ENCODE results near the gene SGPP1. TPM values are rescaled to one million over a fixed set of nuclear protein-coding genes. Genes with fewer than 3 reads are reported as not detected.

Gene SGPP1
- total and polyA plus RNA-seq, 2 donors from 2014 or later: 20.9 to 24.0 TPM

DNA sequence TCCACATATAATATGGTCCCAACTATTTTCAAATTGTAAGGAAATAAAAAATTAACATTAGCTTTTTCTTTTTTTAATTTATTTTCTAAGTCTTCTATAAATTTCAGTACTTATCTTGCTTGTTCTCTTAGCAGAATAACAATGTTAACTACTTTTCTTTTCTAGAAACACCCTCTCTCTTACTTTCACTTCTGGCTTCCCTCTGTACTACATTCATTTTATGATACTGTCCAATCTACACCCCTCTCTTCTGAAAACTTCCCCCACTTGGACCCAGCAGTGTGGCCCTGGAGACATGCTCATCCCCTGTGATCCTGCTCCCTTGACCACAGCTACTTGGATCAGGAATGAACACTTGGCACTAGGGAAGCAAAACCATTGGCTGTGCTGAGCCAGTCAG, 15.7 kb downstream of the SGPP1 start:
- Histone ChIP-seq H3K36me3 (ENCODE audit: control insufficient read depth in 2 of 3, insufficient read depth in 3 of 3, low read length in 3 of 3) (no peaks in the 10 kb centered on the region), H3K27ac (ENCODE audit: low read depth in 2 of 2, low read length in 2 of 2) (no peak overlapping the region), H3K4me1 (ENCODE audit: control insufficient read depth in 2 of 3, insufficient read depth in 2 of 3, low read depth in 1 of 3, low read length in 3 of 3) (no peaks in the 10 kb centered on the region), H3K9ac (ENCODE audit: low read length in 3 of 3) (no peak overlapping the region), H3K4me3 (ENCODE audit: low read length in 3 of 3) (no peak overlapping the region), H3K27me3 (ENCODE audit: control insufficient read depth, insufficient read depth, low read length) (no peaks in the 10 kb centered on the region), H3K9me3 (ENCODE audit: control insufficient read depth in 2 of 3, insufficient read depth in 1 of 3, low read length in 3 of 3) (no peaks in the 10 kb centered on the region)
- intact Hi-C loops (cut with DNase I): no loop called here
- DNase-seq: no peak
- TF ChIP-seq, protein P1, sequence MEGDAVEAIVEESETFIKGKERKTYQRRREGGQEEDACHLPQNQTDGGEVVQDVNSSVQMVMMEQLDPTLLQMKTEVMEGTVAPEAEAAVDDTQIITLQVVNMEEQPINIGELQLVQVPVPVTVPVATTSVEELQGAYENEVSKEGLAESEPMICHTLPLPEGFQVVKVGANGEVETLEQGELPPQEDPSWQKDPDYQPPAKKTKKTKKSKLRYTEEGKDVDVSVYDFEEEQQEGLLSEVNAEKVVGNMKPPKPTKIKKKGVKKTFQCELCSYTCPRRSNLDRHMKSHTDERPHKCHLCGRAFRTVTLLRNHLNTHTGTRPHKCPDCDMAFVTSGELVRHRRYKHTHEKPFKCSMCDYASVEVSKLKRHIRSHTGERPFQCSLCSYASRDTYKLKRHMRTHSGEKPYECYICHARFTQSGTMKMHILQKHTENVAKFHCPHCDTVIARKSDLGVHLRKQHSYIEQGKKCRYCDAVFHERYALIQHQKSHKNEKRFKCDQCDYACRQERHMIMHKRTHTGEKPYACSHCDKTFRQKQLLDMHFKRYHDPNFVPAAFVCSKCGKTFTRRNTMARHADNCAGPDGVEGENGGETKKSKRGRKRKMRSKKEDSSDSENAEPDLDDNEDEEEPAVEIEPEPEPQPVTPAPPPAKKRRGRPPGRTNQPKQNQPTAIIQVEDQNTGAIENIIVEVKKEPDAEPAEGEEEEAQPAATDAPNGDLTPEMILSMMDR (IDR thresholded peaks at IDR 0.05; ENCODE audit: borderline replicate concordance, extremely low read depth, insufficient read depth): no peak
- FAIRE-seq: no peak

- no peak overlapping the region for H3K27ac ChIP-seq (ENCODE audit: low read depth in 2 of 2, low read length in 2 of 2)
- H3K9me3 ChIP-seq (ENCODE audit: control insufficient read depth in 2 of 3, insufficient read depth in 1 of 3, low read length in 3 of 3): no peaks in the 10 kb centered on the region
- H3K4me1 ChIP-seq (ENCODE audit: control insufficient read depth in 2 of 3, insufficient read depth in 2 of 3, low read depth in 1 of 3, low read length in 3 of 3): no peaks in the 10 kb centered on the region
- FAIRE-seq (no peak), DNase-seq (no peak)
- no peaks in the 10 kb centered on the region for H3K36me3 ChIP-seq (ENCODE audit: control insufficient read depth in 2 of 3, insufficient read depth in 3 of 3, low read length in 3 of 3)
- TF ChIP-seq, protein P1 (IDR thresholded peaks at IDR 0.05; ENCODE audit: borderline replicate concordance, extremely low read depth, insufficient read depth): no peak
- H3K9ac ChIP-seq (ENCODE audit: low read length in 3 of 3): no peak overlapping the region
- intact Hi-C loops (cut with DNase I): no loop called here
- no peaks in the 10 kb centered on the region for H3K27me3 ChIP-seq (ENCODE audit: control insufficient read depth, insufficient read depth, low read length)
- no peak overlapping the region for H3K4me3 ChIP-seq (ENCODE audit: low read length in 3 of 3)
These were observed 17.4 kb downstream of the SGPP1 start for GRCh38 chr14:63710497-63710896.

DNA sequence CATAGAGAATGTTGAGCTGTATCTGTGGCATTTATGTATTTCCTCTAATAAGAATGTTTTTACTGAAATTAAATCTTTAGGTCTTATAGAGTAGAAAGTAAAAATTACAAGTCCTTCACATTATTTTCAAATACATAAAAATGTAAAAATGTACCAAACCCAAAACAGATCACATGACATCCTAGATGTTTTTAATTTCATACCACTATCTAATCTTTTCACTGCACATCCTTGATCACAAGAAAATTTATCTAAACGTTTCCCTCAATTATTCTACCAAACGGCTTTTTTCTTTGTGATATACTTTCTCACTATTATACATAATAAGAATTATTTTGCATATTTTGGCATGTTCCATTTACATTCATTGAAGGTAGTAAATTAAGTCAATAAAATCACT, 18.3 kb downstream of the SGPP1 start:
- no peaks in the 10 kb centered on the region for H3K4me1 ChIP-seq (ENCODE audit: control insufficient read depth in 2 of 3, insufficient read depth in 2 of 3, low read depth in 1 of 3, low read length in 3 of 3)
- DNase-seq (no peak), FAIRE-seq (peak; percentile 11)
- intact Hi-C loops (cut with DNase I): no loop called here
- no peak overlapping the region for H3K4me3 ChIP-seq (ENCODE audit: low read length in 3 of 3)
- H3K9ac ChIP-seq (ENCODE audit: low read length in 3 of 3): no peak overlapping the region
- H3K36me3 ChIP-seq (ENCODE audit: control insufficient read depth in 2 of 3, insufficient read depth in 3 of 3, low read length in 3 of 3): no peaks in the 10 kb centered on the region
- H3K9me3 ChIP-seq (ENCODE audit: control insufficient read depth in 2 of 3, insufficient read depth in 1 of 3, low read length in 3 of 3): no peaks in the 10 kb centered on the region
- no peaks in the 10 kb centered on the region for H3K27me3 ChIP-seq (ENCODE audit: control insufficient read depth, insufficient read depth, low read length)
- H3K27ac ChIP-seq (ENCODE audit: low read depth in 2 of 2, low read length in 2 of 2): no peak overlapping the region
- TF ChIP-seq, protein P1 (IDR thresholded peaks at IDR 0.05; ENCODE audit: borderline replicate concordance, extremely low read depth, insufficient read depth): no peak

- Histone ChIP-seq H3K4me1 (ENCODE audit: control insufficient read depth in 2 of 3, insufficient read depth in 2 of 3, low read depth in 1 of 3, low read length in 3 of 3) (no peaks in the 10 kb centered on the region), H3K9me3 (ENCODE audit: control insufficient read depth in 2 of 3, insufficient read depth in 1 of 3, low read length in 3 of 3) (no peaks in the 10 kb centered on the region), H3K9ac (ENCODE audit: low read length in 3 of 3) (no peak overlapping the region), H3K27me3 (ENCODE audit: control insufficient read depth, insufficient read depth, low read length) (no peaks in the 10 kb centered on the region), H3K36me3 (ENCODE audit: control insufficient read depth in 2 of 3, insufficient read depth in 3 of 3, low read length in 3 of 3) (no peaks in the 10 kb centered on the region), H3K27ac (ENCODE audit: low read depth in 2 of 2, low read length in 2 of 2) (no peak overlapping the region), H3K4me3 (ENCODE audit: low read length in 3 of 3) (no peak overlapping the region)
- DNase-seq (no peak), FAIRE-seq (no peak)
- intact Hi-C loops (cut with DNase I): no loop called here
- TF ChIP-seq, protein P1 (IDR thresholded peaks at IDR 0.05; ENCODE audit: borderline replicate concordance, extremely low read depth, insufficient read depth): no peak
These were observed 20.6 kb downstream of the SGPP1 start for GRCh38 chr14:63707216-63707615.
